DND-41 (cell line): ENCODE measurements around the gene IDI1.

ENCODE experiments used
- CTCF ChIP-seq: IDR thresholded peaks from 2 replicates; pipeline ENCODE4 v1.5.1; 2012; ENCODE audit warnings: borderline replicate concordance, low read length, moderate library complexity, mild to moderate bottlenecking; ENCODE audit not compliant: poor library complexity, severe bottlenecking; ENCODE audit errors: extremely low read depth
- EZH2 ChIP-seq: IDR thresholded peaks from 3 replicates; pipeline ENCODE4 v1.6.1; 2012; ENCODE audit warnings: borderline replicate concordance, low read depth, mild to moderate bottlenecking, moderate library complexity, low read length, inconsistent platforms; ENCODE audit not compliant: severe bottlenecking

- TF ChIP-seq CTCF (no peak), EZH2 (no peak)
Measured at GRCh38 chr10:1064964-1065247, 16.0 kb upstream of the IDI1 start.
